Mesenchymal stem cell (in vitro differentiated cells and primary cell): ENCODE data around the gene SKI.

Experiments used
- DNase-seq: peaks from one replicate; pipeline ENCODE4 v3.0.0-alpha.2; 2013
- H2AFZ ChIP-seq: one replicate; pipeline ENCODE4 v1.6.1; 2013; ENCODE audit warnings: low read depth, mild to moderate bottlenecking, control low read depth, inconsistent platforms, low read length, moderate library complexity
- H2AK5ac ChIP-seq: 2 replicates; pipeline ENCODE4 v1.6.1; 2013; ENCODE audit warnings: low read length, moderate library complexity, mild to moderate bottlenecking, inconsistent platforms; ENCODE audit not compliant: severe bottlenecking
- H2BK120ac ChIP-seq: one replicate; pipeline ENCODE4 v1.6.1; 2013; ENCODE audit warnings: low read depth, mild to moderate bottlenecking, inconsistent platforms, low read length, moderate library complexity
- H2BK12ac ChIP-seq, 2 experiments: one replicate each; pipeline ENCODE4 v1.6.1; 2013; ENCODE audit warnings: inconsistent platforms in 2 of 2, low read length in 2 of 2, mild to moderate bottlenecking in 2 of 2, moderate library complexity in 2 of 2, control low read depth in 1 of 2
- H2BK15ac ChIP-seq: one replicate; pipeline ENCODE4 v1.6.1; 2013; ENCODE audit warnings: mild to moderate bottlenecking, low read depth, inconsistent platforms; ENCODE audit not compliant: poor library complexity, severe bottlenecking
- H2BK5ac ChIP-seq: 2 replicates; pipeline ENCODE4 v1.6.1; 2013; ENCODE audit warnings: low read depth, mild to moderate bottlenecking, low read length, control low read depth, inconsistent platforms; ENCODE audit not compliant: poor library complexity, severe bottlenecking
- H3K14ac ChIP-seq, 2 experiments: one replicate each; pipeline ENCODE4 v1.6.1; 2013; ENCODE audit warnings: inconsistent platforms in 2 of 2, low read length in 2 of 2, control low read depth in 1 of 2, mild to moderate bottlenecking in 1 of 2, moderate library complexity in 1 of 2
- H3K18ac ChIP-seq, 2 experiments: one replicate each; pipeline ENCODE4 v1.6.1; 2013; ENCODE audit warnings: inconsistent platforms in 2 of 2, low read length in 2 of 2, control low read depth in 1 of 2, low read depth in 1 of 2, mild to moderate bottlenecking in 1 of 2
- H3K23ac ChIP-seq, 2 experiments: one replicate each; pipeline ENCODE4 v1.6.1; 2013; ENCODE audit warnings: inconsistent platforms in 2 of 2, low read length in 2 of 2, mild to moderate bottlenecking in 2 of 2, moderate library complexity in 2 of 2, control low read depth in 1 of 2
- H3K27ac ChIP-seq: 2 replicates; pipeline ENCODE4 v1.5.1; 2013; ENCODE audit warnings: mild to moderate bottlenecking, moderate library complexity, low read length, control low read depth, inconsistent platforms; ENCODE audit not compliant: poor library complexity, severe bottlenecking
- H3K27me3 ChIP-seq, 2 experiments: 2 replicates each; pipeline versions ENCODE4 v1.6.1 to v1.7.0; 2013; ENCODE audit warnings: low read length in 2 of 2, mild to moderate bottlenecking in 2 of 2, moderate library complexity in 2 of 2, control low read depth in 1 of 2, inconsistent platforms in 1 of 2; ENCODE audit not compliant: control insufficient read depth in 1 of 2, insufficient read depth in 1 of 2
- H3K36me3 ChIP-seq, 2 experiments: 2 replicates each; pipeline versions ENCODE4 v1.6.1 to v1.7.0; 2013; ENCODE audit warnings: low read length in 2 of 2, control low read depth in 1 of 2, inconsistent platforms in 1 of 2, low read depth in 1 of 2, mild to moderate bottlenecking in 1 of 2; ENCODE audit not compliant: insufficient read depth in 2 of 2, control insufficient read depth in 1 of 2
- H3K4ac ChIP-seq, 2 experiments: one replicate each; pipeline ENCODE4 v1.6.1; 2013; ENCODE audit warnings: inconsistent platforms in 2 of 2, low read length in 2 of 2, mild to moderate bottlenecking in 2 of 2, moderate library complexity in 2 of 2, control low read depth in 1 of 2, low read depth in 1 of 2
- H3K4me1 ChIP-seq: 2 replicates; pipeline ENCODE4 v1.6.1; 2013; ENCODE audit warnings: low read depth, low read length, control low read depth; ENCODE audit not compliant: control insufficient read depth, insufficient read depth
- H3K4me2 ChIP-seq: 2 replicates; pipeline ENCODE4 v1.6.1; 2013; ENCODE audit warnings: low read length, mild to moderate bottlenecking, inconsistent platforms; ENCODE audit not compliant: poor library complexity, severe bottlenecking
- H3K4me3 ChIP-seq, 2 experiments: 2 replicates each; pipeline versions ENCODE4 v1.5.1 to v1.7.0; 2013; ENCODE audit warnings: low read length in 2 of 2, mild to moderate bottlenecking in 2 of 2, control low read depth in 1 of 2, low read depth in 1 of 2; ENCODE audit not compliant: insufficient read depth in 1 of 2
- H3K79me1 ChIP-seq: replicated peaks from 2 replicates; pipeline ENCODE4 v1.6.1; 2013; ENCODE audit warnings: mild to moderate bottlenecking, control low read depth, low read length, inconsistent platforms; ENCODE audit not compliant: poor library complexity, severe bottlenecking
- H3K9ac ChIP-seq: 2 replicates; pipeline ENCODE4 v1.7.0; 2013; ENCODE audit warnings: mild to moderate bottlenecking, low read length, moderate library complexity
- H3K9me3 ChIP-seq: 2 replicates; pipeline ENCODE4 v1.7.0; 2013; ENCODE audit warnings: mild to moderate bottlenecking, low read length; ENCODE audit not compliant: control insufficient read depth
- H4K8ac ChIP-seq: one replicate; pipeline ENCODE4 v1.6.1; 2013; ENCODE audit warnings: inconsistent platforms, mild to moderate bottlenecking, low read length, moderate library complexity
- H4K91ac ChIP-seq: one replicate; pipeline ENCODE4 v1.6.1; 2013; ENCODE audit warnings: mild to moderate bottlenecking, low read length, inconsistent platforms
- WGBS: methylation state at CpG from one replicate; pipeline ENCODE4 v1.1.7; 2013; ENCODE audit warnings: mixed read lengths; 5-methylcytosine and 5-hydroxymethylcytosine counted together

The SKI gene

GRCh38 chr1:2180297-2181245, 47.5 kb upstream of the SKI start:
- WGBS: 86% methylated on average over 58 of the region's 58 CpGs
- H2AK5ac ChIP-seq: no peak overlapping the region
- peaks cover 15% of the 10 kb centered on the region for H3K4me1 ChIP-seq
- peak; percentile 33 for DNase-seq
- H3K9me3 ChIP-seq: no peaks in the 10 kb centered on the region
- H3K18ac ChIP-seq: no peak overlapping the region
- no peak overlapping the region for H3K4me3 ChIP-seq
- H2AFZ ChIP-seq: no peak overlapping the region
- H3K4ac ChIP-seq: no peak overlapping the region
- H3K4me2 ChIP-seq: no peak overlapping the region
- H3K79me1 ChIP-seq: no peaks in the 10 kb centered on the region
- no peak overlapping the region for H3K9ac ChIP-seq
- no peak overlapping the region for H2BK12ac ChIP-seq
- no peak overlapping the region for H3K23ac ChIP-seq
- peaks cover 0 to 86% of the 10 kb centered on the region in 2 experiments for H3K36me3 ChIP-seq
- H3K27ac ChIP-seq: no peak overlapping the region
- H4K8ac ChIP-seq: no peak overlapping the region
- H2BK120ac ChIP-seq: no peak overlapping the region
- peaks cover 0 to 21% of the 10 kb centered on the region in 2 experiments for H3K27me3 ChIP-seq
- H3K14ac ChIP-seq: peak overlapping the region in 1 of 2 experiments; percentile 8
- H4K91ac ChIP-seq: no peak overlapping the region
- H2BK15ac ChIP-seq: no peak overlapping the region
- H2BK5ac ChIP-seq: no peak overlapping the region

- H2BK15ac ChIP-seq: no peak overlapping the region
- H3K36me3 ChIP-seq: peaks cover 0 to 85% of the 10 kb centered on the region in 2 experiments
- H3K14ac ChIP-seq: no peak overlapping the region
- H3K79me1 ChIP-seq: no peaks in the 10 kb centered on the region
- DNase-seq: no peak
- H2AFZ ChIP-seq: no peak overlapping the region
- H2BK5ac ChIP-seq: no peak overlapping the region
- H3K9ac ChIP-seq: no peak overlapping the region
- no peak overlapping the region for H3K4me3 ChIP-seq
- H3K4me1 ChIP-seq: peaks cover 13% of the 10 kb centered on the region
- no peak overlapping the region for H2BK120ac ChIP-seq
- no peaks in the 10 kb centered on the region for H3K9me3 ChIP-seq
- no peak overlapping the region for H4K91ac ChIP-seq
- no peak overlapping the region for H2BK12ac ChIP-seq
- H2AK5ac ChIP-seq: no peak overlapping the region
- H4K8ac ChIP-seq: no peak overlapping the region
- H3K18ac ChIP-seq: no peak overlapping the region
- peaks cover 0 to 17% of the 10 kb centered on the region in 2 experiments for H3K27me3 ChIP-seq
- H3K4me2 ChIP-seq: no peak overlapping the region
- WGBS: 94% methylated on average over 14 of the region's 14 CpGs
- no peak overlapping the region for H3K4ac ChIP-seq
- H3K23ac ChIP-seq: no peak overlapping the region
- H3K27ac ChIP-seq: no peak overlapping the region
Observed at GRCh38 chr1:2181271-2181670, 46.8 kb upstream of the SKI start.

GRCh38 chr1:2181752-2182151, 46.4 kb upstream of the SKI start:
- Histone ChIP-seq H4K91ac (no peak overlapping the region), H2BK5ac (no peak overlapping the region), H3K4me3 (no peak overlapping the region), H3K36me3 (peaks cover 0 to 86% of the 10 kb centered on the region in 2 experiments), H2BK120ac (no peak overlapping the region), H3K23ac (no peak overlapping the region), H3K14ac (no peak overlapping the region), H2BK15ac (no peak overlapping the region), H3K27me3 (peaks cover 0 to 12% of the 10 kb centered on the region in 2 experiments), H4K8ac (no peak overlapping the region), H3K79me1 (no peaks in the 10 kb centered on the region), H3K9ac (no peak overlapping the region), H3K9me3 (no peaks in the 10 kb centered on the region), H3K4me2 (no peak overlapping the region), H2AK5ac (no peak overlapping the region), H2BK12ac (no peak overlapping the region), H2AFZ (no peak overlapping the region), H3K18ac (no peak overlapping the region), H3K4me1 (peaks cover 10% of the 10 kb centered on the region), H3K27ac (no peak overlapping the region), H3K4ac (no peak overlapping the region)
- WGBS: 93% methylated on average over 11 of the region's 11 CpGs
- no peak for DNase-seq

GRCh38 chr1:2182376-2182775, 45.7 kb upstream of the SKI start:
- Histone ChIP-seq H2AFZ (no peak overlapping the region), H3K79me1 (no peaks in the 10 kb centered on the region), H4K91ac (no peak overlapping the region), H2AK5ac (no peak overlapping the region), H2BK120ac (no peak overlapping the region), H4K8ac (no peak overlapping the region), H3K4me2 (no peak overlapping the region), H3K18ac (no peak overlapping the region), H3K9me3 (no peaks in the 10 kb centered on the region), H3K9ac (no peak overlapping the region), H2BK5ac (no peak overlapping the region), H3K4me3 (no peak overlapping the region), H3K36me3 (peaks cover 0 to 80% of the 10 kb centered on the region in 2 experiments), H3K27ac (no peak overlapping the region), H3K27me3 (peaks cover 0 to 6% of the 10 kb centered on the region in 2 experiments), H3K4ac (no peak overlapping the region), H3K14ac (no peak overlapping the region), H2BK15ac (no peak overlapping the region), H2BK12ac (no peak overlapping the region), H3K23ac (no peak overlapping the region), H3K4me1 (peaks cover 10% of the 10 kb centered on the region)
- WGBS: 96% methylated on average over 13 of the region's 13 CpGs
- no peak for DNase-seq
